ENCODE data around the gene EPHA3. TPM values are rescaled to one million over a fixed set of nuclear protein-coding genes. Genes with fewer than 3 reads are reported as not detected.

The EPHA3 gene
- total and polyA plus RNA-seq, 2 donors (not counting 3 experiments of a cell fraction or from before 2014, with no cell fraction given), result not detected

DNA sequence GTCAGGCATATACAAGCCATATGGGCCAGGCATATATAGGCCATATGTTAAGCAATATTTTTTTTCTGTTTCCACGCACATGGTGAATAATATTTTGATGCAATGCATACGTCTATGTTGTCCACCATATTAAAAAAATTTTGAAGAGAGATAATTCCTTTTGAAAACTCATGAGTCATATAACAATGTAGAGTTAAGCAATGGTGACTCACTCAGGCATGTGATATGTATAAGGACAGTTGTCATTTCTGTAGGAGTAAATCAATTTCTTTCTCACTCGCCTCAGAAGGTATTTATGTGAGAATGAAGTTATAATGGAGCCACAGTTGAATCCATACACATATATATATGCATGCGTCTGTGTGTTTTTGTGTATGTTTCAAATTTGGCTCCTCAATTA lies 272.6 kb downstream of the EPHA3 start:
- intact Hi-C loops (cut with micrococcal nuclease), result no loop called here
- Histone ChIP-seq H3K9ac (replicated peaks; ENCODE audit: extremely low read depth, insufficient read depth, low read length) (no peak overlapping the region), H3K79me2 (ENCODE audit: control insufficient read depth, insufficient read depth, low read length) (no peaks in the 10 kb centered on the region), H3K36me3 (ENCODE audit: control insufficient read depth in 2 of 2, extremely low read depth in 1 of 2, insufficient read depth in 2 of 2, low read length in 2 of 2) (no peaks in the 10 kb centered on the region), H3K27ac (ENCODE audit: insufficient read depth, low read depth, low read length) (no peak overlapping the region), H3K27me3 (ENCODE audit: control insufficient read depth in 2 of 2, insufficient read depth in 2 of 2, low read length in 2 of 2) (no peaks in the 10 kb centered on the region), H3K4me3 (replicated peaks in 1 of 3; ENCODE audit: insufficient read depth in 1 of 3, low read depth in 1 of 3, low read length in 3 of 3) (no peak overlapping the region), H2AFZ (ENCODE audit: low read depth, low read length) (no peak overlapping the region), H3K9me3 (replicated peaks; ENCODE audit: control insufficient read depth, insufficient read depth, low read length) (no peaks in the 10 kb centered on the region), H3K9me1 (replicated peaks; ENCODE audit: control insufficient read depth, extremely low read depth, insufficient read depth, low read length) (no peaks in the 10 kb centered on the region), H3K4me1 (ENCODE audit: control insufficient read depth, extremely low read depth, insufficient read depth, low read length) (no peaks in the 10 kb centered on the region), H4K20me1 (replicated peaks; ENCODE audit: control insufficient read depth, extremely low read depth, insufficient read depth, low read length) (no peaks in the 10 kb centered on the region), H3K4me2 (ENCODE audit: insufficient read depth, low read length) (no peak overlapping the region)
- ChIA-PET CTCF (no interaction called here), POLR2A (no interaction called here)
- DNase-seq (ENCODE audit: low read depth, low spot score) (no peak), FAIRE-seq (no peak)
- BruUV-seq (replicated peaks), result no TSS peak
- TF ChIP-seq JUN (IDR thresholded peaks at IDR 0.05; ENCODE audit: borderline replicate concordance, insufficient read depth, insufficient read length, low read depth) (peak; percentile 3), POLR2AphosphoS5 (IDR thresholded peaks at IDR 0.05; ENCODE audit: insufficient read depth, low read depth, low read length) (no peak)
- dilution Hi-C loops (cut with MboI; ENCODE audit: extremely low pct_ligation_motif_present, low sequenced_read_pairs), result no loop called here

GRCh38 chr3:89392991-89393390 lies 285.6 kb downstream of the EPHA3 start:
- no TSS peak for BruUV-seq (replicated peaks)
- POLR2A ChIA-PET, result no interaction called here
- intact Hi-C loops (cut with micrococcal nuclease), result no loop called here

More at GRCh38 chr3:89392991-89393390, 285.6 kb downstream of the EPHA3 start:
- H3K27ac ChIP-seq (ENCODE audit: insufficient read depth, low read depth, low read length), result no peak overlapping the region
- no peak for DNase-seq (ENCODE audit: low read depth, low spot score)
- H3K36me3 ChIP-seq (ENCODE audit: control insufficient read depth in 2 of 2, extremely low read depth in 1 of 2, insufficient read depth in 2 of 2, low read length in 2 of 2), result no peaks in the 10 kb centered on the region
- H3K9me1 ChIP-seq (replicated peaks; ENCODE audit: control insufficient read depth, extremely low read depth, insufficient read depth, low read length), result no peaks in the 10 kb centered on the region
- H4K20me1 ChIP-seq (replicated peaks; ENCODE audit: control insufficient read depth, extremely low read depth, insufficient read depth, low read length), result no peaks in the 10 kb centered on the region
- H3K9ac ChIP-seq (replicated peaks; ENCODE audit: extremely low read depth, insufficient read depth, low read length), result no peak overlapping the region
- H3K4me2 ChIP-seq (ENCODE audit: insufficient read depth, low read length), result no peak overlapping the region
- H3K27me3 ChIP-seq (ENCODE audit: control insufficient read depth in 2 of 2, insufficient read depth in 2 of 2, low read length in 2 of 2), result no peaks in the 10 kb centered on the region
- H2AFZ ChIP-seq (ENCODE audit: low read depth, low read length), result no peak overlapping the region
- no peak overlapping the region for H3K4me3 ChIP-seq (replicated peaks in 1 of 3; ENCODE audit: insufficient read depth in 1 of 3, low read depth in 1 of 3, low read length in 3 of 3)
- peaks cover 3% of the 10 kb centered on the region for H3K9me3 ChIP-seq (replicated peaks; ENCODE audit: control insufficient read depth, insufficient read depth, low read length)
- CTCF ChIA-PET, result no interaction called here
- no peak for TF ChIP-seq POLR2A (IDR thresholded peaks at IDR 0.05; ENCODE audit: low read depth, low read length)
- TF ChIP-seq MYC (IDR thresholded peaks at IDR 0.05; ENCODE audit: low read depth, low read length), result no peak
- TF ChIP-seq CTCF (IDR thresholded peaks at IDR 0.05; ENCODE audit: extremely low read depth in 1 of 2, insufficient read depth in 1 of 2, low read depth in 1 of 2, low read length in 2 of 2), result no peak
- TF ChIP-seq POLR2AphosphoS5 (IDR thresholded peaks at IDR 0.05; ENCODE audit: insufficient read depth, low read depth, low read length), result no peak
- no peak for TF ChIP-seq GATA2 (IDR thresholded peaks at IDR 0.05; ENCODE audit: insufficient read depth, insufficient read length, low read depth, low read length)
- TF ChIP-seq FOS (IDR thresholded peaks at IDR 0.05; ENCODE audit: borderline replicate concordance, insufficient read depth, low read length), result no peak
- H3K79me2 ChIP-seq (ENCODE audit: control insufficient read depth, insufficient read depth, low read length), result no peaks in the 10 kb centered on the region
- dilution Hi-C loops (cut with MboI; ENCODE audit: extremely low pct_ligation_motif_present, low sequenced_read_pairs), result no loop called here
- FAIRE-seq, result no peak
- H3K4me1 ChIP-seq (ENCODE audit: control insufficient read depth, extremely low read depth, insufficient read depth, low read length), result no peaks in the 10 kb centered on the region
